ENCODE data around the gene CDYL. TPM values are rescaled to one million over a fixed set of nuclear protein-coding genes. Genes with fewer than 3 reads are reported as not detected.

The CDYL gene
- total RNA-seq, 1 experiment from 2014 or later: 41.6 TPM

DNA sequence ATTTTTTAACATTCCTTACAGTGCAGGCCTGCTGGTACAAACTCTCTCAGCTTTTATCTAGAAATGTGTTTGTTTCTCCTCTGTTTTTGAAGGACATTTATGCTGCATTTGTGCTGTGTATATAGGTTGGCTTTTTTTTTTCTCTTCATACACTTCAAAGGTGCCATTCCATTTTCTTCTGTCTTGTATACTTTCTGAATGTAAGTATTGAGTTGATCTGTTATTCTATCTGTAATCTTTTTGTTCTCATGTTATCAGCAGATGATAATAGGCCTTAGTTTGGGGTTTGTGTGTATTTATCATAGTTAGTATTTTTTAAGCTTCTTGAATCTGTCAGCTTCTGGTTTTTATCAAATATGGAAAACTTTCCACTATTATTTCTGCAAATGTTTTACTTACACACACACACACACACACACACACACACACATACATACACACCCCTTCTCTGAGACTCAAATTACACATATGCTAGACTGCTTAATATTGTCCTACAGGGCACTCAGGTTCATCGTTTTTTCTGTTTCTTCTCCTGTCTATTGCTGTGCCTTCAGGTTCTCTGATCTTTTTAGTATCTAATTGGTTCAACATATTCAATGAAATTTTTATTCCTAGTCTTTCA lies 153.0 kb downstream of the CDYL start:
- Mint-ChIP-seq H3K27ac (ENCODE audit: unreplicated experiment) (no peak overlapping the region), H3K4me1 (ENCODE audit: low read depth, unreplicated experiment) (peaks cover 21% of the 10 kb centered on the region)
- POLR2A ChIA-PET: no interaction called here

DNA sequence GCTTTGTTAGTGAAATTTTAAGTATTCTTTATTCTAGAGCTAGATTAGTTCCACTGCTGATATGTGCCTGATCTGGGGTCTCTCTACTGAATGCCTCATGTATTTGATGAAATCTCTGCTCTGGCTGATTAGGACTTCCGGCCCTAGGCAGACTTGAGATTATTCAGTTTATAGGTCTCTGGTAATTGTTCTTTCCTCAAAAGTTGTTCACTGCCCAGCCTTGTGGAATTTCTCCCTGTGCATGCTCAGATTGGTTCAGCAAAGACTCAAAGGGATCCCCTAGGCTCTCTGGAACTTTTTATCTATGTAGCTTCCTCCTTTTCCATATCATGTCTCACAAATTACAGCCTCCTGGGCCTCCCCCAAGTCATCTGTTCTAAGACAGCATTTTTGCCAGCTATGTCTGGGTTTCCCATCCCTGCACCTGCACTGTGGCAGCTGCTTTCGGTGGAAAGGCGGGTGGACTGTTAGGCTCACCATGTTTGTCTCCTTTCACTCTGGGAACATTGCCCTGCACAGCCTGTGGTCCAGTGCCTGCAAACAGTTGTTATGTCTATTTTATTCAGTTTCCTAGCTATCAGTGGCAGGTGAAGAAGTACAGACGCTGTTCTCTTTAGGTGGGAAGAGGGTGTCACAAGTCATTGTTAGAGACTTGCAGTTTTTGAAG lies 154.0 kb downstream of the CDYL start:
- H3K4me1 Mint-ChIP-seq (ENCODE audit: low read depth, unreplicated experiment): peaks cover 21% of the 10 kb centered on the region
- BruUV-seq (replicated peaks): no TSS peak
- no peak overlapping the region for H3K4me3 Mint-ChIP-seq (ENCODE audit: unreplicated experiment)
- no peaks in the 10 kb centered on the region for H3K9me3 Mint-ChIP-seq (ENCODE audit: unreplicated experiment)
- Histone ChIP-seq H3K9me3 (no peaks in the 10 kb centered on the region), H3K27me3 (replicated peaks; ENCODE audit: control insufficient read depth, insufficient read depth, low read length) (no peaks in the 10 kb centered on the region), H3K4me1 (peaks cover 24% of the 10 kb centered on the region), H3K4me3 (ENCODE audit: low read depth, low read length) (no peak overlapping the region), H3K36me3 (ENCODE audit: control insufficient read depth, insufficient read depth, low read length) (no peaks in the 10 kb centered on the region)
- no peaks in the 10 kb centered on the region for H3K27me3 Mint-ChIP-seq (ENCODE audit: insufficient read depth, unreplicated experiment)
- DNase-seq: no peak
- POLR2A ChIA-PET: no interaction called here
- CTCF ChIA-PET: no interaction called here
- TF ChIP-seq, protein P1, sequence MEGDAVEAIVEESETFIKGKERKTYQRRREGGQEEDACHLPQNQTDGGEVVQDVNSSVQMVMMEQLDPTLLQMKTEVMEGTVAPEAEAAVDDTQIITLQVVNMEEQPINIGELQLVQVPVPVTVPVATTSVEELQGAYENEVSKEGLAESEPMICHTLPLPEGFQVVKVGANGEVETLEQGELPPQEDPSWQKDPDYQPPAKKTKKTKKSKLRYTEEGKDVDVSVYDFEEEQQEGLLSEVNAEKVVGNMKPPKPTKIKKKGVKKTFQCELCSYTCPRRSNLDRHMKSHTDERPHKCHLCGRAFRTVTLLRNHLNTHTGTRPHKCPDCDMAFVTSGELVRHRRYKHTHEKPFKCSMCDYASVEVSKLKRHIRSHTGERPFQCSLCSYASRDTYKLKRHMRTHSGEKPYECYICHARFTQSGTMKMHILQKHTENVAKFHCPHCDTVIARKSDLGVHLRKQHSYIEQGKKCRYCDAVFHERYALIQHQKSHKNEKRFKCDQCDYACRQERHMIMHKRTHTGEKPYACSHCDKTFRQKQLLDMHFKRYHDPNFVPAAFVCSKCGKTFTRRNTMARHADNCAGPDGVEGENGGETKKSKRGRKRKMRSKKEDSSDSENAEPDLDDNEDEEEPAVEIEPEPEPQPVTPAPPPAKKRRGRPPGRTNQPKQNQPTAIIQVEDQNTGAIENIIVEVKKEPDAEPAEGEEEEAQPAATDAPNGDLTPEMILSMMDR (IDR thresholded peaks at IDR 0.05; ENCODE audit: insufficient read depth in 1 of 2, low read depth in 1 of 2, low read length in 1 of 2, severe bottlenecking in 1 of 2, unreplicated experiment in 1 of 2): no peak
- no peaks in the 10 kb centered on the region for H3K36me3 Mint-ChIP-seq (ENCODE audit: insufficient read depth, unreplicated experiment)
- intact Hi-C loops (cut with micrococcal nuclease; ENCODE audit: unreplicated experiment): loop anchor here (10.0 kb wide), 1 partner anchor 155 kb away; the partner anchor contains the start of gene CDYL
- H3K27ac Mint-ChIP-seq (ENCODE audit: unreplicated experiment): no peak overlapping the region

More for the DNA sequence above, 153.0 kb downstream of the CDYL start:
- no peaks in the 10 kb centered on the region for H3K27me3 ChIP-seq (replicated peaks; ENCODE audit: control insufficient read depth, insufficient read depth, low read length)
- Mint-ChIP-seq H3K27me3 (ENCODE audit: insufficient read depth, unreplicated experiment) (no peaks in the 10 kb centered on the region), H3K36me3 (ENCODE audit: insufficient read depth, unreplicated experiment) (no peaks in the 10 kb centered on the region), H3K4me3 (ENCODE audit: unreplicated experiment) (no peak overlapping the region), H3K9me3 (ENCODE audit: unreplicated experiment) (no peaks in the 10 kb centered on the region)
- no TSS peak for BruUV-seq (replicated peaks)
- no peaks in the 10 kb centered on the region for H3K9me3 ChIP-seq
- CTCF ChIA-PET: no interaction called here
- TF ChIP-seq, protein P1 (IDR thresholded peaks at IDR 0.05; ENCODE audit: insufficient read depth in 1 of 2, low read depth in 1 of 2, low read length in 1 of 2, severe bottlenecking in 1 of 2, unreplicated experiment in 1 of 2): no peak
- intact Hi-C loops (cut with micrococcal nuclease; ENCODE audit: unreplicated experiment): no loop called here
- peaks cover 24% of the 10 kb centered on the region for H3K4me1 ChIP-seq
- no peak overlapping the region for H3K4me3 ChIP-seq (ENCODE audit: low read depth, low read length)
- H3K36me3 ChIP-seq (ENCODE audit: control insufficient read depth, insufficient read depth, low read length): no peaks in the 10 kb centered on the region
- no peak for DNase-seq

- no peak overlapping the region for H3K4me3 ChIP-seq (ENCODE audit: low read depth, low read length)
- ChIA-PET POLR2A (interaction anchor here (1.5 kb wide), 1 partner anchor 155 kb away, joined by 4 read pairs; the partner anchor contains the start of gene CDYL), CTCF (interaction anchor here (0.7 kb wide), 1 partner anchor 472 kb away, joined by 3 read pairs; no protein-coding TSS in a partner anchor)
- Mint-ChIP-seq H3K36me3 (ENCODE audit: insufficient read depth, unreplicated experiment) (no peaks in the 10 kb centered on the region), H3K4me1 (ENCODE audit: low read depth, unreplicated experiment) (peaks cover 21% of the 10 kb centered on the region), H3K27me3 (ENCODE audit: insufficient read depth, unreplicated experiment) (no peaks in the 10 kb centered on the region), H3K27ac (ENCODE audit: unreplicated experiment) (peak overlapping the region; percentile 83), H3K9me3 (ENCODE audit: unreplicated experiment) (no peaks in the 10 kb centered on the region), H3K4me3 (ENCODE audit: unreplicated experiment) (no peak overlapping the region)
- intact Hi-C loops (cut with micrococcal nuclease; ENCODE audit: unreplicated experiment): loop anchor here (10.0 kb wide), 1 partner anchor 157 kb away; the partner anchor contains the start of gene CDYL
- TF ChIP-seq, protein P1 (IDR thresholded peaks at IDR 0.05; ENCODE audit: insufficient read depth in 1 of 2, low read depth in 1 of 2, low read length in 1 of 2, severe bottlenecking in 1 of 2, unreplicated experiment in 1 of 2): no peak
- H3K9me3 ChIP-seq: no peaks in the 10 kb centered on the region
- H3K36me3 ChIP-seq (ENCODE audit: control insufficient read depth, insufficient read depth, low read length): no peaks in the 10 kb centered on the region
- no peaks in the 10 kb centered on the region for H3K27me3 ChIP-seq (replicated peaks; ENCODE audit: control insufficient read depth, insufficient read depth, low read length)
- peak; percentile 19 to 56 for DNase-seq
- H3K4me1 ChIP-seq: peaks cover 29% of the 10 kb centered on the region
- no TSS peak for BruUV-seq (replicated peaks)
Observed at GRCh38 chr6:4931530-4932227, 155.5 kb downstream of the CDYL start.
